ACC112 (cell line): ENCODE measurements around the gene DRC3.

Experiments used
- H2AFZ ChIP-seq: fragments of 200-600 bp; sonication (generic); one replicate; pipeline ENCODE4 v1.6.0; 2017; ENCODE audit warnings: antibody characterized with exemption, low read length; ENCODE audit not compliant: unreplicated experiment
- H3K27ac ChIP-seq: fragments of 200-600 bp; sonication (generic); 2 replicates; pipeline ENCODE4 v1.5.1; 2014; ENCODE audit warnings: low read depth, mild to moderate bottlenecking, antibody characterized with exemption, low read length, moderate library complexity
- H3K27me3 ChIP-seq: fragments of 200-600 bp; sonication (generic); 2 replicates; pipeline ENCODE4 v1.6.1; 2014; ENCODE audit warnings: mild to moderate bottlenecking, antibody characterized with exemption, low read length, moderate library complexity, mixed read lengths; ENCODE audit not compliant: insufficient read depth
- H3K36me3 ChIP-seq: fragments of 200-600 bp; sonication (generic); 2 replicates; pipeline ENCODE4 v1.6.1; 2016; ENCODE audit warnings: mild to moderate bottlenecking, antibody characterized with exemption, low read length, moderate library complexity, mixed read lengths; ENCODE audit not compliant: insufficient read depth
- H3K4me1 ChIP-seq: fragments of 200-600 bp; sonication (generic); one replicate; pipeline ENCODE4 v1.6.1; 2016; ENCODE audit warnings: low read length, mixed read lengths; ENCODE audit not compliant: insufficient read depth, unreplicated experiment, control insufficient read depth
- H3K4me3 ChIP-seq: fragments of 200-600 bp; sonication (generic); 2 replicates; pipeline ENCODE4 v1.5.1; 2014; ENCODE audit warnings: mild to moderate bottlenecking, low read depth, low read length
- H3K79me2 ChIP-seq: fragments of 200-600 bp; sonication (generic); one replicate; pipeline ENCODE4 v1.6.0; 2016; ENCODE audit warnings: low read length; ENCODE audit not compliant: control insufficient read depth, unreplicated experiment, insufficient read depth

Gene DRC3

DNA sequence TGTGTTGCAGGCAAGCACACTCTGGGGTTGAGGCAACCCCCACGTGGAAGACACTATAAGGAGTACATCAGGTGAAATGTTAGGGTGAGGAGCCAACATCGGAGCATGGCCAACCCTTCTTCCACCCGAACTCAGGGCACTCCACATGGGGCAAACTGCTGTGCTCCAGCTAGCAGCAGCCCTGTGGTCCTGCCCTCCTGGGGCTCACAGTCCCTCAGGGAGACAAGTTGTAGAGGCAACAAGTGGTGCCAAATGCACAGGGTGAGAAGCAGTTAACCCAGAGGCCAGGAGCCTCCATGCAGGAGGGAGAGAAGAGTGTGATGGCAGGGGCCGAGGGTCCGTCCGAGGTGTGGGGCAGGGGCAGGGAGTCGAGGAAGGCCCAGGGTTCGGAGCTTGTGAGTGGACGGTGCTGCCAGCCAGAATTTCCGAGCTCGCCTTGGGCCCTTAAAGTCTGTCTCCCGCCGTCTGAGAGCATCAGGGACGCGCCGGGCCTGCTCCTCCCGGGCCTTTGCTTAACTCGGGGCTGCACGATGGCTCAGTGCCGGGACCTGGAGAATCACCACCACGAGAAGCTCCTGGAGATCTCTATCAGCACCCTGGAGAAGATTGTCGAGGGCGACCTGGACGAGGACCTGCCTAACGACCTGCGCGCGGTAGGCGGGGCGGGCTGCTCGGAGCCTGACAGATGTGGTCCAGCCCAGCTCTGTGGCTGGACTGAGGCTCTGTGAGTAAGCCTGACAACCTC lies 34.0 kb downstream of the DRC3 start:
- Histone ChIP-seq H3K4me3 (no peak overlapping the region), H3K36me3 (no peaks in the 10 kb centered on the region), H2AFZ (no peak overlapping the region), H3K4me1 (peaks cover 14% of the 10 kb centered on the region), H3K79me2 (no peaks in the 10 kb centered on the region), H3K27me3 (no peaks in the 10 kb centered on the region), H3K27ac (no peak overlapping the region)

GRCh38 chr17:18008496-18009268 lies 36.0 kb downstream of the DRC3 start:
- Histone ChIP-seq H3K27ac (peak overlapping the region; percentile 30), H3K4me1 (peaks cover 14% of the 10 kb centered on the region), H3K36me3 (no peaks in the 10 kb centered on the region), H3K4me3 (no peak overlapping the region), H3K27me3 (no peaks in the 10 kb centered on the region), H3K79me2 (no peaks in the 10 kb centered on the region), H2AFZ (no peak overlapping the region)

- Histone ChIP-seq H2AFZ (no peak overlapping the region), H3K36me3 (no peaks in the 10 kb centered on the region), H3K4me1 (peaks cover 14% of the 10 kb centered on the region), H3K27me3 (no peaks in the 10 kb centered on the region), H3K4me3 (no peak overlapping the region), H3K27ac (no peak overlapping the region), H3K79me2 (no peaks in the 10 kb centered on the region)
These were observed 37.2 kb downstream of the DRC3 start for GRCh38 chr17:18009609-18010420.

DNA sequence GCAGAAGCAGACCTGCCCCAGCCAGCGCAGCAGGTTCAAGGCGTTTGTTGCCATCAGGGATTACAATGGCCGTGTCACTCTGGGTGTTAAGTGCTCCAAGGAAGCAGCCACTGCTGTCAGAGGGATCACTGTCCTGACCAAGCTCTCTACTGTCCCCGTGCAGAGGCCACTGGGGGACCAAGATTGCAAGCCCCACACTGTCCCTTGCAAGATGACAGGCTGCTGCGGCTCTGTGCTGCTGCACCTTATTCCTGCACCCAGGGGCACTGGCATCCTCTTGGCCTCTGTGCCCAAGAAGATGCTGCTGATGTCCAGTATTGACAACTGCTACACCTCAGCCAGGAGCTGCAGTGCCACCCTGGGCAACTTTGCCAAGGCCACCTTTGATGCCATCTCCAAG lies 38.6 kb downstream of the DRC3 start:
- Histone ChIP-seq H3K4me3 (no peak overlapping the region), H3K4me1 (peaks cover 14% of the 10 kb centered on the region), H2AFZ (no peak overlapping the region), H3K27ac (no peak overlapping the region), H3K27me3 (no peaks in the 10 kb centered on the region), H3K36me3 (no peaks in the 10 kb centered on the region), H3K79me2 (no peaks in the 10 kb centered on the region)

- Histone ChIP-seq H2AFZ (no peak overlapping the region), H3K4me3 (no peak overlapping the region), H3K79me2 (no peaks in the 10 kb centered on the region), H3K27ac (no peak overlapping the region), H3K4me1 (peaks cover 5% of the 10 kb centered on the region), H3K36me3 (no peaks in the 10 kb centered on the region), H3K27me3 (no peaks in the 10 kb centered on the region)
These were observed 41.3 kb downstream of the DRC3 start for GRCh38 chr17:18014006-18014405.

DNA sequence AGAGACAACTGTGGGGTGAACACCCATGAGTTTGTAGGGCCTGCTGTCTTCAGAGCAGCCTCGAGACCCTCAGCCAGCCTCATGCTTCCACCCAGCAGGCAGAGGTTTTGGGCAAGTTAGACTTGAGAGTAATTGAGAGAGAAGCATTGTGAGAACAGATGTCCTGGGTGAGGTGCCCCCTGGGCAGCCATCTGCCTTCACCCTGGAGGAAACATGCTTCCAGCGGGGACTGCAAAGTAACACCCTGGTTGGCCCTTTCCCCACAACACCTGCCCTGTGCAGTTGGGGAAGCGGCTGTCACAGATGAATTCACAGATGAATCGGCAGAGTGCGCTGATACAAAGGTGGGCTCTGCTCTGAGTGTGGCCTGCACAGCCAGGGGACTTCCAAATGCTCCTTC lies 42.9 kb downstream of the DRC3 start:
- Histone ChIP-seq H3K36me3 (no peaks in the 10 kb centered on the region), H3K79me2 (no peaks in the 10 kb centered on the region), H3K4me1 (no peaks in the 10 kb centered on the region), H2AFZ (no peak overlapping the region), H3K4me3 (no peak overlapping the region), H3K27me3 (no peaks in the 10 kb centered on the region), H3K27ac (no peak overlapping the region)

- H3K27me3 ChIP-seq, result no peaks in the 10 kb centered on the region
- no peaks in the 10 kb centered on the region for H3K36me3 ChIP-seq
- H3K4me3 ChIP-seq, result no peak overlapping the region
- H3K27ac ChIP-seq, result no peak overlapping the region
- H3K4me1 ChIP-seq, result no peaks in the 10 kb centered on the region
- no peaks in the 10 kb centered on the region for H3K79me2 ChIP-seq
- no peak overlapping the region for H2AFZ ChIP-seq
These were observed 43.8 kb downstream of the DRC3 start for GRCh38 chr17:18016426-18016825.

- H3K27ac ChIP-seq, result no peak overlapping the region
- H3K79me2 ChIP-seq, result no peaks in the 10 kb centered on the region
- no peak overlapping the region for H2AFZ ChIP-seq
- no peaks in the 10 kb centered on the region for H3K4me1 ChIP-seq
- H3K4me3 ChIP-seq, result no peak overlapping the region
- H3K36me3 ChIP-seq, result no peaks in the 10 kb centered on the region
- no peaks in the 10 kb centered on the region for H3K27me3 ChIP-seq
These were observed 45.3 kb downstream of the DRC3 start for GRCh38 chr17:18017958-18018357.

GRCh38 chr17:18018411-18018921 lies 45.8 kb downstream of the DRC3 start:
- Histone ChIP-seq H2AFZ (no peak overlapping the region), H3K27ac (no peak overlapping the region), H3K36me3 (no peaks in the 10 kb centered on the region), H3K4me3 (no peak overlapping the region), H3K4me1 (no peaks in the 10 kb centered on the region), H3K79me2 (no peaks in the 10 kb centered on the region), H3K27me3 (no peaks in the 10 kb centered on the region)

GRCh38 chr17:18019838-18020154 lies 47.1 kb downstream of the DRC3 start:
- Histone ChIP-seq H3K4me3 (no peak overlapping the region), H3K4me1 (no peaks in the 10 kb centered on the region), H3K36me3 (no peaks in the 10 kb centered on the region), H3K27ac (no peak overlapping the region), H3K79me2 (no peaks in the 10 kb centered on the region), H3K27me3 (no peaks in the 10 kb centered on the region), H2AFZ (no peak overlapping the region)
